RWPE1 (cell line): ENCODE data around the gene SHISA7.

Source experiments
- CTCF ChIA-PET: fragments of 350-600 bp; sonication (Branson Sonifier 250); formaldehyde crosslinking; extraction: SDS; loops from one replicate; lab custom pipeline; 2021; lab: Yijun Ruan, JAX
- POLR2A ChIA-PET: fragments of 400-600 bp; formaldehyde crosslinking; extraction: SDS; loops from one replicate; lab custom pipeline; 2020; ENCODE audit warnings: antibody characterized with exemption; ENCODE audit not compliant: low non-redundant PET; lab: Yijun Ruan, JAX
- DNase-seq: peaks from one replicate; pipeline ENCODE4 v3.0.0; 2012; ENCODE audit warnings: low spot score
- H3K27ac ChIP-seq: fragments of 450-650 bp; 2 replicates; pipeline ENCODE4 v1.5.1; 2017
- CTCF ChIP-seq: fragments of 450-650 bp; conservative IDR thresholded peaks from 2 replicates; pipeline ENCODE4 v1.5.1; 2017; ENCODE audit warnings: low read depth, mild to moderate bottlenecking

SHISA7 gene

GRCh38 chr19:55385724-55386492 lies 57.2 kb downstream of the SHISA7 start, which contains the start of gene RPL28:
TSS of gene RPL28 (plus strand) at chr19:55385932. CDS start at chr19:55386358, 426 bp downstream.
- CTCF ChIA-PET, result no interaction called here
- peak within 1 kb of the TSS; percentile 98 for H3K27ac ChIP-seq
- TF ChIP-seq CTCF, result no peak
- POLR2A ChIA-PET, result interaction anchor here (1.2 kb wide), 1 partner anchor 13 kb away, joined by 3 read pairs; no protein-coding TSS in a partner anchor
- peak; percentile 91 for DNase-seq

- ChIA-PET POLR2A (interaction anchor here (0.6 to 1.7 kb wide), 4 partner anchors 17 to 84 kb away, joined by 3 to 9 read pairs (median 4); partner anchors contain the start of gene KMT5C), CTCF (interaction anchor here (1.1 to 1.3 kb wide), 3 partner anchors 21 to 97 kb away, joined by 3 read pairs; no protein-coding TSS in a partner anchor)
- TF ChIP-seq CTCF, result no peak
- peak; percentile 89 for DNase-seq
- peak overlapping the region; percentile 98 for H3K27ac ChIP-seq
Measured at GRCh38 chr19:55384920-55385723, 58.0 kb downstream of the SHISA7 start.

- peak within 1 kb of the TSS; percentile 98 for H3K27ac ChIP-seq
- POLR2A ChIA-PET, result interaction anchor here (0.6 to 1.7 kb wide), 14 partner anchors 12 to 241 kb away, joined by 3 to 9 read pairs (median 4); partner anchors contain the start of genes HSPBP1, KMT5C and UBE2S
- peak; percentile 23; the same call in 1 of the 2 replicates for TF ChIP-seq CTCF
- DNase-seq, result no peak
- CTCF ChIA-PET, result interaction anchor here (0.5 to 2.0 kb wide), 14 partner anchors 15 to 294 kb away, joined by 3 to 21 read pairs (median 3); partner anchors contain the start of gene KMT5C
Measured at GRCh38 chr19:55384131-55384919, 58.8 kb downstream of the SHISA7 start, which contains the start of gene TMEM238. TSS of gene TMEM238 (minus strand) at chr19:55384292. CDS start at chr19:55384259, 33 bp downstream.

GRCh38 chr19:55383279-55384130 lies 59.6 kb downstream of the SHISA7 start:
- peak overlapping the region; percentile 98 for H3K27ac ChIP-seq
- DNase-seq, result no peak
- CTCF ChIA-PET, result interaction anchor here (0.5 to 2.0 kb wide), 15 partner anchors 14 to 293 kb away, joined by 3 to 21 read pairs (median 3); partner anchors contain the start of genes KMT5C and TMEM150B
- TF ChIP-seq CTCF, result peak; percentile 59
- POLR2A ChIA-PET, result interaction anchor here (0.6 to 1.7 kb wide), 11 partner anchors 11 to 240 kb away, joined by 3 to 9 read pairs (median 4); partner anchors contain the start of genes HSPBP1, KMT5C and UBE2S

GRCh38 chr19:55382522-55383054 lies 60.5 kb downstream of the SHISA7 start:
- ChIA-PET CTCF (interaction anchor here (1.0 to 2.0 kb wide), 5 partner anchors 43 to 90 kb away, joined by 3 to 21 read pairs (median 4); partner anchors contain the start of genes KMT5C and TMEM150B), POLR2A (interaction anchor here (0.6 kb wide), 1 partner anchor 53 kb away, joined by 6 read pairs; no protein-coding TSS in a partner anchor)
- TF ChIP-seq CTCF, result no peak
- no peak for DNase-seq
- H3K27ac ChIP-seq, result peak overlapping the region; percentile 98
